GM13977 (cell line): ENCODE results near the gene TBC1D2.
A peak's percentile ranks its signal among the peaks of the same experiment; 100 is the strongest.

ENCODE experiments used
- DNase-seq: peaks from one replicate; pipeline ENCODE4 v3.0.0; 2012; ENCODE audit warnings: low spot score
- CTCF ChIP-seq: IDR thresholded peaks from 2 replicates; pipeline ENCODE4 v1.5.1; 2012; ENCODE audit warnings: mild to moderate bottlenecking, control low read depth; ENCODE audit not compliant: insufficient read depth; ENCODE audit errors: extremely low read depth, missing control alignments
- in situ Hi-C: fragments of 300-500 bp; cut with MboI; formaldehyde crosslinking; loops from one replicate; pipeline ENCODE4 v1.12.0; 2022; ENCODE audit warnings: low sequenced_read_pairs, low pct_unique_long_range_greater_than_20kb, mixed read lengths, inconsistent platforms; ENCODE audit not compliant: unreplicated experiment

TBC1D2 gene

GRCh38 chr9:98171176-98171925, 84.1 kb downstream of the TBC1D2 start:
- TF ChIP-seq CTCF: no peak
- no peak for DNase-seq
- in situ Hi-C loops: no loop called here

GRCh38 chr9:98168941-98169488, 86.4 kb downstream of the TBC1D2 start:
- peak; percentile 93 for DNase-seq
- in situ Hi-C loops: no loop called here
- TF ChIP-seq CTCF: no peak

- TF ChIP-seq CTCF: no peak
- DNase-seq: no peak
- in situ Hi-C loops: no loop called here
Observed at GRCh38 chr9:98168153-98168780, 87.2 kb downstream of the TBC1D2 start.

GRCh38 chr9:98164912-98165311, 90.5 kb downstream of the TBC1D2 start:
- in situ Hi-C loops: no loop called here
- DNase-seq: no peak
- no peak for TF ChIP-seq CTCF

- TF ChIP-seq CTCF: no peak
- DNase-seq: no peak
- in situ Hi-C loops: no loop called here
Observed at GRCh38 chr9:98162613-98163012, 92.8 kb downstream of the TBC1D2 start.

- in situ Hi-C loops: no loop called here
- TF ChIP-seq CTCF: no peak
- no peak for DNase-seq
Observed at GRCh38 chr9:98161851-98162250, 93.6 kb downstream of the TBC1D2 start.
